Lower leg skin (tissue), 3 donors: ENCODE measurements around the gene MEF2D.
A peak's percentile ranks its signal among the peaks of the same experiment; 100 is the strongest.

Source experiments
- CTCF ChIP-seq, 3 donors: fragments of 450-650 bp; IDR thresholded peaks; one replicate each; pipeline ENCODE4 v1.5.1; 2016; ENCODE audit warnings: antibody characterized with exemption in 3 of 3, mild to moderate bottlenecking in 3 of 3, moderate library complexity in 2 of 3
- POLR2A ChIP-seq, 2 donors: fragments of 450-650 bp; IDR thresholded peaks; one replicate each; pipeline ENCODE4 v1.6.1; 2016 to 2017; ENCODE audit warnings: antibody characterized with exemption in 2 of 2, mild to moderate bottlenecking in 1 of 2, moderate library complexity in 1 of 2

GRCh38 chr1:156500543-156500792 is at the start of gene MEF2D:
- TF ChIP-seq CTCF (IDR thresholded peaks at IDR 0.05) (no peak), POLR2A (IDR thresholded peaks at IDR 0.05) (peak in 1 of 2 donors; percentile 9)
